Endothelial cell of umbilical vein (primary cell): ENCODE data around the gene COMMD7. TPM values are rescaled to one million over a fixed set of nuclear protein-coding genes. Genes with fewer than 3 reads are reported as not detected.

Experiments used
- BruUV-seq: library from RNA; stranded (reverse); fragments of 400-500 nt; replicated peaks from 2 replicates; lab custom pipeline; 2021; lab: Mats Ljungman, UMichigan
- CTCF ChIA-PET: fragments of 300-600, 350-600 bp; sonication (Branson Sonifier 250); formaldehyde crosslinking; loops from one replicate; lab custom pipeline; 2021; ENCODE audit warnings: antibody characterized with exemption, inconsistent platforms; lab: Charles Lee
- POLR2A ChIA-PET: fragments of 300-600, 350-600 bp; sonication (Branson Sonifier 250); formaldehyde crosslinking; loops from one replicate; lab custom pipeline; 2021; ENCODE audit warnings: antibody characterized with exemption, inconsistent platforms; lab: Charles Lee
- DNase-seq: peaks from one replicate; pipeline ENCODE4 v3.0.0-alpha.2; 2011; ENCODE audit warnings: low read depth, low spot score
- FAIRE-seq: peaks from 2 replicates; lab custom pipeline; 2011; peaks lifted over from hg19 to GRCh38; lab: Jason Lieb, UNC
- H2AFZ ChIP-seq: 2 replicates; pipeline ENCODE4 v1.6.0; 2012; ENCODE audit warnings: low read depth, low read length, control low read depth, inconsistent platforms
- H3K27ac ChIP-seq: 2 replicates; pipeline ENCODE4 v1.5.1; 2011; ENCODE audit warnings: low read depth, mild to moderate bottlenecking, control low read depth, low read length, moderate library complexity; ENCODE audit not compliant: insufficient read depth
- H3K27me3 ChIP-seq, 2 experiments: 2 replicates each; pipeline versions ENCODE4 v1.6.0 to v1.6.1; 2011; ENCODE audit warnings: low read length in 2 of 2, mixed read lengths in 1 of 2; ENCODE audit not compliant: control insufficient read depth in 2 of 2, insufficient read depth in 2 of 2
- H3K36me3 ChIP-seq, 2 experiments: 2 replicates in 1 of 2; 3 replicates in 1 of 2; pipeline ENCODE4 v1.5.1; 2011; ENCODE audit warnings: low read length in 2 of 2, mild to moderate bottlenecking in 1 of 2, moderate library complexity in 1 of 2; ENCODE audit not compliant: control insufficient read depth in 2 of 2, insufficient read depth in 2 of 2; ENCODE audit errors: extremely low read depth in 1 of 2
- H3K4me1 ChIP-seq: 3 replicates; pipeline ENCODE4 v1.5.1; 2011; ENCODE audit warnings: mild to moderate bottlenecking, low read length; ENCODE audit not compliant: control insufficient read depth, insufficient read depth; ENCODE audit errors: extremely low read depth
- H3K4me2 ChIP-seq: 2 replicates; pipeline ENCODE4 v1.6.1; 2011; ENCODE audit warnings: low read length, control low read depth, mixed read lengths; ENCODE audit not compliant: insufficient read depth
- H3K4me3 ChIP-seq, 3 experiments: fragments of 200-600 bp in 1 of 3; sonication (generic), shearing (Covaris generic) in 1 of 3; replicated peaks in 1 of 3; 2 replicates each; pipeline ENCODE4 v1.5.1; 2011 to 2016; ENCODE audit warnings: control low read depth in 3 of 3, low read length in 3 of 3, mild to moderate bottlenecking in 2 of 3, inconsistent platforms in 1 of 3, low read depth in 1 of 3, moderate library complexity in 1 of 3; ENCODE audit not compliant: insufficient read depth in 1 of 3
- H3K79me2 ChIP-seq: 2 replicates; pipeline ENCODE4 v1.6.0; 2012; ENCODE audit warnings: low read length, inconsistent platforms; ENCODE audit not compliant: control insufficient read depth, insufficient read depth
- H3K9ac ChIP-seq: replicated peaks from 2 replicates; pipeline ENCODE3; 2011; ENCODE audit warnings: low read length, control low read depth; ENCODE audit not compliant: insufficient read depth; ENCODE audit errors: extremely low read depth
- H3K9me1 ChIP-seq: replicated peaks from 3 replicates; pipeline ENCODE4 v1.6.0; 2011; ENCODE audit warnings: mild to moderate bottlenecking, low read length; ENCODE audit not compliant: control insufficient read depth, insufficient read depth; ENCODE audit errors: extremely low read depth
- H3K9me3 ChIP-seq: replicated peaks from 2 replicates; pipeline ENCODE4 v1.5.1; 2012; ENCODE audit warnings: low read length, inconsistent platforms; ENCODE audit not compliant: control insufficient read depth, insufficient read depth
- H4K20me1 ChIP-seq: replicated peaks from 2 replicates; pipeline ENCODE3; 2011; ENCODE audit warnings: mild to moderate bottlenecking, low read length; ENCODE audit not compliant: control insufficient read depth, insufficient read depth; ENCODE audit errors: extremely low read depth
- CTCF ChIP-seq, 2 donors: IDR thresholded peaks; 1 replicate in 1 of 2; 2 replicates in 1 of 2; pipeline ENCODE4 v1.5.1; 2011; ENCODE audit warnings: low read length in 2 of 2, mild to moderate bottlenecking in 2 of 2, moderate library complexity in 2 of 2, control low read depth in 1 of 2, inconsistent platforms in 1 of 2, low read depth in 1 of 2; ENCODE audit not compliant: insufficient read depth in 1 of 2; ENCODE audit errors: extremely low read depth in 1 of 2
- EZH2 ChIP-seq: IDR thresholded peaks from 2 replicates; pipeline ENCODE4 v1.6.1; 2012; ENCODE audit warnings: borderline replicate concordance, low read depth, mild to moderate bottlenecking, moderate library complexity, low read length, inconsistent platforms; ENCODE audit not compliant: severe bottlenecking
- FOS ChIP-seq: IDR thresholded peaks from 2 replicates; pipeline ENCODE4 v1.6.1; 2011; ENCODE audit warnings: mild to moderate bottlenecking, low read length, moderate library complexity, borderline replicate concordance; ENCODE audit not compliant: insufficient read depth
- GATA2 ChIP-seq: IDR thresholded peaks from 2 replicates; pipeline ENCODE4 v1.7.0; 2011; ENCODE audit warnings: low read depth, mild to moderate bottlenecking, moderate library complexity, mixed read lengths, low read length; ENCODE audit not compliant: insufficient read length, insufficient read depth
- JUN ChIP-seq: IDR thresholded peaks from 2 replicates; pipeline ENCODE4 v1.6.1; 2011; ENCODE audit warnings: borderline replicate concordance, low read depth; ENCODE audit not compliant: insufficient read length, insufficient read depth
- MAX ChIP-seq: IDR thresholded peaks from 2 replicates; pipeline ENCODE4 v1.6.1; 2011; ENCODE audit not compliant: insufficient read depth, insufficient read length
- MYC ChIP-seq: IDR thresholded peaks from one replicate; pipeline ENCODE4 v1.6.1; 2011; ENCODE audit warnings: mild to moderate bottlenecking, low read depth, low read length
- POLR2A ChIP-seq: IDR thresholded peaks from 2 replicates; pipeline ENCODE4 v1.6.1; 2012; ENCODE audit warnings: low read depth, mild to moderate bottlenecking, control low read depth, low read length
- POLR2AphosphoS5 ChIP-seq: IDR thresholded peaks from 2 replicates; pipeline ENCODE4 v1.6.1; 2012; ENCODE audit warnings: low read depth, mild to moderate bottlenecking, control low read depth, low read length, moderate library complexity; ENCODE audit not compliant: insufficient read depth
- dilution Hi-C: fragments of 300-500 bp; cut with MboI; formaldehyde crosslinking; loops from one replicate; pipeline ENCODE4 v1.15.0; 2019; ENCODE audit warnings: low sequenced_read_pairs; ENCODE audit not compliant: extremely low pct_ligation_motif_present
- intact Hi-C: fragments of 100-400 bp; cut with micrococcal nuclease; formaldehyde crosslinking; loops from one replicate; pipeline ENCODE4 v1.10.0; 2022
- polyA plus RNA-seq, 4 experiments: library from polyadenylated mRNA; depleted of rRNA in 3 of 4; stranded (reverse) in 3 of 4; unstranded in 1 of 4; fragments of >200 nt; gene quantifications; 2 replicates each; pipeline versions ENCODE4 v1.2.1 to v1.2.3, GENCODE V29; 2011 to 2012; ENCODE audit warnings: missing spikeins in 1 of 4
- total RNA-seq: library from RNA; stranded (reverse); gene quantifications from 2 replicates; pipeline ENCODE4 v1.2.3, GENCODE V29; 2021

The COMMD7 gene
- total and polyA plus RNA-seq, 2 donors (not counting 3 experiments of a cell fraction or from before 2014, with no cell fraction given) = 58.8 to 72.9 TPM

- no peak overlapping the region for H3K4me2 ChIP-seq
- no peaks in the 10 kb centered on the region for H3K36me3 ChIP-seq
- ChIA-PET CTCF (no interaction called here), POLR2A (no interaction called here)
- FAIRE-seq (no peak), DNase-seq (no peak)
- H3K4me1 ChIP-seq = peaks cover under 1% of the 10 kb centered on the region
- no peaks in the 10 kb centered on the region for H4K20me1 ChIP-seq
- H3K79me2 ChIP-seq = no peaks in the 10 kb centered on the region
- dilution Hi-C loops (no loop called here), intact Hi-C loops (no loop called here)
- no peak overlapping the region for H3K9ac ChIP-seq
- H2AFZ ChIP-seq = no peak overlapping the region
- no TSS peak for BruUV-seq
- no peak overlapping the region for H3K4me3 ChIP-seq
- H3K9me1 ChIP-seq = no peaks in the 10 kb centered on the region
- H3K27me3 ChIP-seq = no peaks in the 10 kb centered on the region
- no peak overlapping the region for H3K27ac ChIP-seq
- no peak for TF ChIP-seq MAX
- no peak for TF ChIP-seq POLR2A
- no peak for TF ChIP-seq CTCF (IDR thresholded peaks at IDR 0.05; ENCODE audit: extremely low read depth in 1 of 2, insufficient read depth in 1 of 2, low read depth in 1 of 2, low read length in 2 of 2)
- no peak for TF ChIP-seq POLR2AphosphoS5
- no peak for TF ChIP-seq GATA2
- no peak for TF ChIP-seq EZH2
- TF ChIP-seq MYC = no peak
- TF ChIP-seq JUN = no peak
- no peak for TF ChIP-seq FOS
- no peaks in the 10 kb centered on the region for H3K9me3 ChIP-seq
These were observed 82.6 kb downstream of the COMMD7 start for GRCh38 chr20:32660661-32661060.
